GM21390 (cell line): ENCODE measurements around the gene TMEM132A.

ENCODE experiments used
- ATAC-seq: cut with Tn5 transposase; IDR thresholded peaks from one replicate; pipeline ENCODE4 v1.9.1; 2021; ENCODE audit not compliant: unreplicated experiment

Gene TMEM132A

GRCh38 chr11:60924110-60924905, at the start of gene TMEM132A:
Gene TMEM132A, plus strand, starts transcription at chr11:60924460. Its CDS starts 174 bp downstream, at chr11:60924634.
- ATAC-seq: no peak

- ATAC-seq: no peak
Measured at GRCh38 chr11:60875366-60876167, 48.7 kb upstream of the TMEM132A start.

GRCh38 chr11:60876168-60876485, 48.1 kb upstream of the TMEM132A start:
- no peak for ATAC-seq

GRCh38 chr11:60878245-60879101, 45.8 kb upstream of the TMEM132A start:
- no peak for ATAC-seq

GRCh38 chr11:60879104-60879503, 45.2 kb upstream of the TMEM132A start:
- ATAC-seq: no peak

- no peak for ATAC-seq
Measured at GRCh38 chr11:60879971-60880588, 44.2 kb upstream of the TMEM132A start.

GRCh38 chr11:60880643-60881282, 43.5 kb upstream of the TMEM132A start:
- ATAC-seq: no peak

- ATAC-seq: no peak
Measured at GRCh38 chr11:60887556-60887955, 36.7 kb upstream of the TMEM132A start.

GRCh38 chr11:60889869-60890311, 34.4 kb upstream of the TMEM132A start:
- no peak for ATAC-seq

GRCh38 chr11:60890696-60891095, 33.6 kb upstream of the TMEM132A start:
- ATAC-seq: no peak

- no peak for ATAC-seq
Measured at GRCh38 chr11:60891103-60891741, 33.0 kb upstream of the TMEM132A start.

GRCh38 chr11:60895687-60896086, 28.6 kb upstream of the TMEM132A start:
- no peak for ATAC-seq

- ATAC-seq: no peak
Measured at GRCh38 chr11:60897496-60897895, 26.8 kb upstream of the TMEM132A start.

GRCh38 chr11:60899046-60899936, 25.0 kb upstream of the TMEM132A start:
- no peak for ATAC-seq

GRCh38 chr11:60899977-60900376, 24.3 kb upstream of the TMEM132A start:
- no peak for ATAC-seq

- ATAC-seq: no peak
Measured at GRCh38 chr11:60900673-60901404, 23.4 kb upstream of the TMEM132A start.

GRCh38 chr11:60902625-60903024, 21.6 kb upstream of the TMEM132A start:
- no peak for ATAC-seq

GRCh38 chr11:60905047-60905446, 19.2 kb upstream of the TMEM132A start:
- no peak for ATAC-seq
